GM19238 (cell line): ENCODE measurements around the gene MAPK1.
"Not testable (repeated sequence)": the region's sequence is repeated elsewhere in the genome, so short reads cannot be mapped to it uniquely, and the experiment has no call there.

Experiments used
- DNase-seq: peaks from one replicate; pipeline ENCODE4 v3.0.0; 2011; ENCODE audit warnings: low spot score; ENCODE audit not compliant: insufficient read length

The MAPK1 gene

GRCh38 chr22:21867528-21868266 is at the start of gene MAPK1:
TSS of gene MAPK1 (minus strand) at chr22:21867645. CDS start at chr22:21867440, 205 bp downstream.
- DNase-seq = peak; percentile 82

GRCh38 chr22:21916309-21916918 is 49.0 kb upstream of the MAPK1 start:
- no peak for DNase-seq

DNA sequence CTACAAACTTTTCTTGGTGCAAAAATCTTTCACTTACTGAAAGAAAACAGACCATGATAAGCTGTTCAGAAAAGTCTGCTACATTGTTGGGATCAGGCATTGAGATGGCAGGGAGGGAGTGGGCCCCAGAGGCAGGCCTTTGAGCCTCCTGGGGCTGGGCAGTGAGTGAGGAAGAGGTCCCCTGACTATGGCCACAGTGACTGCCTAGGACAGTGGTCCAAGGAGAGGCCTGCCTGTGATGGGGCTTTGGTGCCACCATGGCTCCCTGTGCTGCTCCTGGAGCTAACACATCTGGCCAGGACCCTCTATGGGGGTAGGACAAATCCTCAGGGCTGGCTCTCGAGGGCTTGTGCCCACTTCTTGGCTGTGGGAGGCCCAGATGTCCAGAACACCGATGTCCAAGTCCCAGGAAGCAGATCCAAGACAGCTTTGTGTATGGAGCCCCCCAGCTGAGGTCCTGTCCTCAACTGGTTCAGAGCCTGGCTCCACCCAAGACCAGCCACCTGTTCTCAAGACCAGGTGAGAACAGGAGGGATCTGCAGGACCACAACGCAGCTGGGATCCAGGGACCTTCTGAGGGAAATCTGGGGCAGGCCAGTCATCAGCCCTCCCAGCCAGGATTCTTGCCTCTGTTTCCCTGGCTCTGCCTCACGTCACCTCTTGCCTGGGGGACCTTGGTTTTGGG is 48.3 kb upstream of the MAPK1 start:
- no peak for DNase-seq

GRCh38 chr22:21914033-21914642 is 46.7 kb upstream of the MAPK1 start:
- not testable (repeated sequence) for DNase-seq

GRCh38 chr22:21910367-21910766 is 42.9 kb upstream of the MAPK1 start:
- not testable (repeated sequence) for DNase-seq

DNA sequence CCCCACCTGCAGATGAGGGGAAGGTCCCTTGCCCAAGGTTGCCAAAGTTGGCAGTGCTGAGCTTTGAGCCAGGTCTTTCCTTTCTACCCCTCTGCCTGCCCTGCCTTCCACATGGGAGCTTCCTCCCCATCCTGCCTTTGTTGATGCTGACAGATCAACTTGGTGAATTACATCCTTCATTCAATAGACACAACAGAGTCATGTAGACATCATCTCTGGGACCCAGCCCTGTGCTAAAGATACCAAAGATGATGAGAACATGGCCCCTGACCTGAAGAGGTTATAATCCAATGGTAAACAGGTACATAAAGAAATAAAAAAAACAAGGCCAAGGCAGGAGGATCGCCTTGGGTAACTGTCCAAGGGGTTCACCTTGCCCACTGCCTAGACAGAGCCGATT is 42.4 kb upstream of the MAPK1 start:
- no peak for DNase-seq

DNA sequence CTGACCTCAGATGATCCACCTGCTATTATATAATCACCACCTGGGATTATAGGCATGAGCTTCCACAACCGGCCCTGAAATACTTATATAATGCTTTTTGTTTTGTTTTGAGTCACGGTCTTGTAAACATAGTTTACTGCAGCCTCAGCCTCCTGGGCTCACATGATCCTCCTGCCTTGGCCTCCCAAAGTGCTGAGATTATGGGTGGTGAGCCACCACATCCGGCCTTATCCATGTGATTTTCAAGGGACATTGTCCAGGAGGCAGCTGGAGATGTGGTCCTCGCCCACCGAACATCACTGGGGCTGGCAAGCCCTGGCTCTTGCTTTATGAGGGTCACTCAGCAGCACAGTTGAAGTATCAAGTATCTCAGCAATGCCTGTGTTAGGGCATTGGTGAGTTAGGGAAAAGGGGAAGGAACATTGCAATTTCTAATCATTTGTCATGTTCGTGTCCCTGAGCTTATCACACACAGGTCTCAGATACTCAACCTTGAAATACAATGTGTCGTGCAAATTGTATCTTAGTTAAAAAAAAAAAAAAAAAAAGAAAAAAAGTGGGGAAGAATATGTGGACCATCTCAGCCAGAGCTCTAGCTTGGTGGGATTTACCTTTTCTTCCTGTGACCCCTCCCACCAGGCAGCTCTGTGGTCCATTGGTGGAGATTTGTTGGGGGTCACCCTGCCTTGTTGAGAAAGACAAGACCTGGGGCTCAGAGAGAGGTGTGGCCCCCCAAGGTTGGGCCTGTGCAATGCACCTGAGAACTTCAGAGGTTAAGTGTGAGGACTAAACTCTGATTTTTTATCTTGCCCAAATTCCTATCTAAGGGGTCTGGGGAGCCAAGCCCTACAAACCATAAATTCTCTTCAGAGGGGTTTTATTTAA is 40.4 kb upstream of the MAPK1 start:
- no peak for DNase-seq

DNA sequence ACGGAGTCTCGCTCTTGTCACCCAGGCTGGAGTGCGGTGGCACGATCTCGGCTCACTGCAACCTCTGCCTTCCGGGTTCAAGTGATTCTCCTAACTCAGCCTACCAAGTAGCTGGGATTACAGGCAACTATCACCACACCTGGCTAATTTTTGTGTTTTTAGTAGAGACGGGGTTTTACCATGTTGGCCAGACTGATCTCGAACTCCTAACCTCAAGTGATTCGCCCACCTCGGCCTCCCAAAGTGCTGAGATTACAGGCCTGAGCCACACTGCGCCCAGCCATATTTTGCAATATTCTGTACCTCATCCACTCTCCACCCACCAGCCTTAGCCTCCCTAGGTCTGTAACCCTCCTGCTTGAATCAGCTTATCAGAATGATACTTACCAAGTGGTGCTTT is 37.8 kb upstream of the MAPK1 start:
- DNase-seq = not testable (repeated sequence)

DNA sequence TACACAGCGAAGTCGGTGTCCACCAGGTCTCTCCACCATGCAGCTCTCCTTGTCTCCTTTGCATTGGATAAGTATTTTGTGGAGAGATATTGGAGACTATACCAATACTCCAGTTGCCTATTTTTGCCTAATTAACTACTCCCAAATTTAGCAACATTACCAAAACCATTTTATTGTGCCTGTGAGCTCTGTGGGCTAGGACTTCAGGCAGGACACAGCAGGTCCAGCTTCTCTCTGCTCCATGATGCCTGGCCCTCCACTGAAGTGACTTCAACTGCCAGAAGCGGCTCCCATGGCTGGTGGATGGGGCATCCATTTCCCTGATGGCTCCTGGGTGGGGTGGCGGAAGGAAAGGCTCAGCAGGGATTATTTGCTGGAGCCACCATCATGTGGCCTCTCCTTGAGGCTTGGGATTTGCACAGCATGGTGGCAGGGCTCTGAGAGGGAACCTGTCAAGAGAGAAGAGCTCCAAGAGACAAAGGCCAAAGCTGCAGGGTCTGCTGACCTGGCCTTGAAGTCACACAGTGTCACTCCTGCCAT is 36.9 kb upstream of the MAPK1 start:
- DNase-seq = no peak

GRCh38 chr22:21903283-21903682 is 35.8 kb upstream of the MAPK1 start:
- DNase-seq = no peak

GRCh38 chr22:21902296-21903087 is 35.0 kb upstream of the MAPK1 start:
- peak; percentile 39 for DNase-seq

DNA sequence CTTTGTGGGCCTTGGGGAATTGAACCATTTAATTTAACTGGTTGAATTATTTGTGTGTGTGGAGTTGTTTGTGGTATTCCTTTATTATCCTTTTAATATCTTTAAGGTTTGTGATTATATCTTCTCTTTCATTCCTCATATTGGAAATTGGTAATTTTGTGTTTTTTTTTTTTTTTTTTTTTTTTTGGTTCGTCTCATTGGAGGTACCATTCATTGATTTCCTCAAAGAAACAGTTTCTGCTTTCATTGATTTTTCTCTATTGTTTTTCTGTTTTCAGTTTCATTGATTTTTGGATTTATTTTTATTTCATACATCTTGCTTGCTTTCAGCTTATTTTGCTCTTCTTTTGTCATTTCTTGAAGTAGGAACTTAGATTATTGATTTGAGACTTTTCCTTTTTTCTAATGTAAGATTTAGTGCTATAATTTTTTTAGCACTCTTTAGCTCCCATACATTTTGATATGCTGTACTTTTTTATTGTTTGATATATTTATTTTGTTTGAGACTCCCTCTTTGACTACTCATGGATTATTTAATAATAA is 31.0 kb upstream of the MAPK1 start:
- DNase-seq = no peak

DNA sequence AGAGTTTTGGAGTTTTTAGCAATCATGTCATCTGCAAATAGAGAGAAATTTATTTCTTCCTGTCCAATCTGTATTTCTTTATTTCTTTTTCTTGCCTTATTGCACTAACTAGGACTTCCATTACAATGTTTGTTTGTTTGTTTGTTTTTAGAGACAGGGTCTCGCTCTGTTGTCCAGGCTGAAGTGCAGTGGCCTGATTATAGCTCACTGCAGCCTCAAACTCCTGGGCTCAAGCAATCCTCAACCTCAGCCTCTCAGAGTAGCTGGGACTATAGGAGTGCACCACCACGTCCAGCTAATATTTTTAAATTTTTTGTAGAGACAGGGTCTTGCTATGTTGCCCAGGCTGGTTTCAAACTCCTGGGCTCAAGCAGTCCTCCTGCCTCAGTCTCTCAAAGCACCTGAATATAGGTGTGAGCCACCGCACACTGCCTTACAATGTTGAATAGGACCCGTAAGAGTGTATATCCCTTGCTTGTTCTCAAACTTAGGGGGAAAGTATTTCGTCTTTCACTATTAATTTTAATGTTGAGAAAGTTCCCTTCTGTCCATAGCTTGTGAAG is 29.6 kb upstream of the MAPK1 start:
- DNase-seq = no peak

- DNase-seq = not testable (repeated sequence)
Observed at GRCh38 chr22:21896275-21896674, 28.8 kb upstream of the MAPK1 start.

- no peak for DNase-seq
Observed at GRCh38 chr22:21894799-21895198, 27.4 kb upstream of the MAPK1 start.

- no peak for DNase-seq
Observed at GRCh38 chr22:21889251-21889990, 22.0 kb upstream of the MAPK1 start.

GRCh38 chr22:21887841-21888240 is 20.4 kb upstream of the MAPK1 start:
- DNase-seq = no peak

DNA sequence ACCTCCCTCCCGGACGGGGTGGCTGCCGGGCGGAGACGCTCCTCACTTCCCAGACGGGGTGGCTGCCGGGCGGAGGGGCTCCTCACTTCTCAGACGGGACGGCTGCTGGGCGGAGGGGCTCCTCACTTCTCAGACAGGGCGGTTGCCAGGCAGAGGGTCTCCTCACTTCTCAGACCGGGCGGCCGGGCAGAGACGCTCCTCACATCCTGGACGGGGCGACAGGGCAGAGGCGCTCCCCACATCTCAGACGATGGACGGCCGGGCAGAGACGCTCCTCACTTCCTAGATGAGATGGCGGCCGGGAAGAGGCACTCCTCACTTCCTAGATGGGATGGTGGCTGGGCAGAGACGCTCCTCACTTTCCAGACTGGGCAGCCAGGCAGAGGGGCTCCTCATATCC is 16.5 kb upstream of the MAPK1 start:
- DNase-seq = not testable (repeated sequence)
